Colonic mucosa (tissue), 4 donors: ENCODE data around the gene RAB28. TPM values are rescaled to one million over a fixed set of nuclear protein-coding genes. Genes with fewer than 3 reads are reported as not detected.

ENCODE experiments used
- DNase-seq: peaks from one replicate; pipeline ENCODE4 v3.0.0-alpha.2; 2020
- H3K27ac ChIP-seq: fragments of 200-600 bp; one replicate; pipeline ENCODE4 v1.8.0; 2021
- H3K27me3 ChIP-seq: fragments of 200-600 bp; one replicate; pipeline ENCODE4 v1.8.0; 2021
- H3K36me3 ChIP-seq: fragments of 200-600 bp; one replicate; pipeline ENCODE4 v1.8.0; 2021
- H3K4me1 ChIP-seq: fragments of 200-600 bp; one replicate; pipeline ENCODE4 v1.8.0; 2021; ENCODE audit warnings: mild to moderate bottlenecking
- H3K4me3 ChIP-seq: fragments of 200-600 bp; one replicate; pipeline ENCODE4 v1.8.0; 2021
- H3K9ac ChIP-seq, 2 donors: one replicate each; pipeline ENCODE4 v1.7.0; 2013; ENCODE audit warnings: control low read depth in 2 of 2, low read depth in 2 of 2, low read length in 2 of 2
- H3K9me3 ChIP-seq: fragments of 200-600 bp; one replicate; pipeline ENCODE4 v1.8.0; 2021
- CTCF ChIP-seq: fragments of 200-600 bp; IDR thresholded peaks from one replicate; pipeline ENCODE4 v1.8.0; 2022; ENCODE audit warnings: antibody characterized with exemption, mild to moderate bottlenecking
- intact Hi-C: fragments of 100-400 bp; cut with DNase I; formaldehyde crosslinking; loops from one replicate; pipeline ENCODE4 v1.14.1; 2022
- total RNA-seq, 2 donors: library from RNA; stranded (reverse); fragmentation: NEBNext Ultra II Directional in 1 of 2; extraction: Animal tissue kit (Norgen Biotek cat#: 25700) in 1 of 2; gene quantifications; one replicate each; pipeline ENCODE4 v1.2.1, GENCODE V29; 2021
- donor health status: healthy.
- donor health status: DM: no; HTN: no; CAD: no.
- donor health status: DM: no; HTN: no; CAD: no.

The RAB28 gene
- total RNA-seq, 2 donors from 2014 or later, result 13.0 to 13.3 TPM

- intact Hi-C loops, result no loop called here
- TF ChIP-seq CTCF, result no peak
- H3K27ac ChIP-seq, result no peak overlapping the region
- no peaks in the 10 kb centered on the region for H3K4me1 ChIP-seq
- DNase-seq, result no peak
- H3K9me3 ChIP-seq, result no peaks in the 10 kb centered on the region
- no peaks in the 10 kb centered on the region for H3K36me3 ChIP-seq
- no peak overlapping the region for H3K4me3 ChIP-seq
- H3K9ac ChIP-seq, result no peak overlapping the region
- no peaks in the 10 kb centered on the region for H3K27me3 ChIP-seq
Measured at GRCh38 chr4:13384055-13384454, 100.1 kb downstream of the RAB28 start.

- no peak for DNase-seq
- H3K4me1 ChIP-seq, result no peaks in the 10 kb centered on the region
- H3K9me3 ChIP-seq, result no peaks in the 10 kb centered on the region
- no peak overlapping the region for H3K9ac ChIP-seq
- no peak overlapping the region for H3K4me3 ChIP-seq
- TF ChIP-seq CTCF, result no peak
- intact Hi-C loops, result no loop called here
- no peaks in the 10 kb centered on the region for H3K27me3 ChIP-seq
- H3K36me3 ChIP-seq, result no peaks in the 10 kb centered on the region
- no peak overlapping the region for H3K27ac ChIP-seq
Measured at GRCh38 chr4:13378973-13379759, 105.0 kb downstream of the RAB28 start.

DNA sequence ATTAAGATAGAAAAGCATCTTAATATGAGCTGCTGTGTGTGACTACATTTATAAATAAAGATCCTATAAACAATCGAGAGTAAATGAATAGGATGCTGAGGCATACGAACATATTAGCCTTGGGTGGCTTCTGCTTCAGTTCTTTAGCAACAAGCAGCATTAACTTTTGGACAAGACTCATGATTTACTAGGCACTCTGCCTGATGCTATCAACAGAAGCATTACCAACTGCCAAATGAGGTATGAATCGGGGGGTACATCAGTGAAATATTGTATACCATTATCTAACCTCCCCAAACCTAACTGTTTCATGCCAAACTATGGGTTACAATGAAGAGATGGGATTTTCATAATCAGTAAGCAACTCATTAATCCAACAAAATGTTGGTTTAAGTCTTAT is 113.1 kb downstream of the RAB28 start:
- TF ChIP-seq CTCF, result no peak
- H3K4me3 ChIP-seq, result no peak overlapping the region
- no peaks in the 10 kb centered on the region for H3K27me3 ChIP-seq
- no peaks in the 10 kb centered on the region for H3K9me3 ChIP-seq
- no peaks in the 10 kb centered on the region for H3K4me1 ChIP-seq
- intact Hi-C loops, result no loop called here
- H3K9ac ChIP-seq, result no peak overlapping the region
- no peak for DNase-seq
- no peaks in the 10 kb centered on the region for H3K36me3 ChIP-seq
- H3K27ac ChIP-seq, result no peak overlapping the region

DNA sequence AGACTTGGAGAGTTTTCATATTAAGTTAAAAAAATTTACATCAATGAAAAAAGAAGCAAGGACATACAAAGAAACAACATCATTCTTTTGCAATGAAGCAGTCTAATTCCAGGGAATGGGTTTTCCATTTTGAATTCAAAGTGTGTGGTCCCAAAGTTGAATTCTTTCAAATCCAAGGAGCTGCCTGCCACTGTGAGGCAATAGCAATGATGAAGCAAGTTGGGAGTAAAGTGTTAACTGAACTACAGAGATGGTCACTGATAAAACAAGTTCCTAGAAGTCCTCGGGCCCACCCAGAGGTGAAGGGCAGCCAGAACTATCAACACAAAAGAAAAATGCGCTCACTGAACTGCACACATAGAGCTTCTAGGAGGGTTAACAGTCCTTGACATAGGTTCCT is 115.9 kb downstream of the RAB28 start:
- intact Hi-C loops, result no loop called here

GRCh38 chr4:13367691-13368090 is 116.4 kb downstream of the RAB28 start:
- TF ChIP-seq CTCF, result no peak
- no peak for DNase-seq
- Histone ChIP-seq H3K27ac (no peak overlapping the region), H3K9ac (no peak overlapping the region), H3K27me3 (no peaks in the 10 kb centered on the region), H3K4me3 (no peak overlapping the region), H3K4me1 (no peaks in the 10 kb centered on the region), H3K36me3 (no peaks in the 10 kb centered on the region), H3K9me3 (no peaks in the 10 kb centered on the region)
- intact Hi-C loops, result no loop called here

More for the DNA sequence above, 115.9 kb downstream of the RAB28 start:
- no peaks in the 10 kb centered on the region for H3K4me1 ChIP-seq
- H3K27ac ChIP-seq, result no peak overlapping the region
- no peaks in the 10 kb centered on the region for H3K27me3 ChIP-seq
- DNase-seq, result no peak
- H3K9ac ChIP-seq, result no peak overlapping the region
- no peaks in the 10 kb centered on the region for H3K36me3 ChIP-seq
- H3K4me3 ChIP-seq, result no peak overlapping the region
- no peak for TF ChIP-seq CTCF
- no peaks in the 10 kb centered on the region for H3K9me3 ChIP-seq
